DOHH2 (cell line): Measurements from ENCODE around the gene TMEM259.

Source experiments
- EZH2phosphoT487 ChIP-seq: fragments of 200-600 bp; sonication (generic); IDR thresholded peaks from 2 replicates; pipeline ENCODE4 v1.6.1; 2017; ENCODE audit warnings: borderline replicate concordance, mild to moderate bottlenecking, antibody characterized with exemption, low read length, moderate library complexity, mixed read lengths
- TF ChIP-seq, protein P1 (sequence below): fragments of 200-600 bp; sonication (generic); IDR thresholded peaks from one replicate; pipeline ENCODE4 v1.5.1; 2014; ENCODE audit warnings: antibody characterized with exemption, mild to moderate bottlenecking, low read depth, low read length; ENCODE audit not compliant: poor library complexity, severe bottlenecking

DNA sequence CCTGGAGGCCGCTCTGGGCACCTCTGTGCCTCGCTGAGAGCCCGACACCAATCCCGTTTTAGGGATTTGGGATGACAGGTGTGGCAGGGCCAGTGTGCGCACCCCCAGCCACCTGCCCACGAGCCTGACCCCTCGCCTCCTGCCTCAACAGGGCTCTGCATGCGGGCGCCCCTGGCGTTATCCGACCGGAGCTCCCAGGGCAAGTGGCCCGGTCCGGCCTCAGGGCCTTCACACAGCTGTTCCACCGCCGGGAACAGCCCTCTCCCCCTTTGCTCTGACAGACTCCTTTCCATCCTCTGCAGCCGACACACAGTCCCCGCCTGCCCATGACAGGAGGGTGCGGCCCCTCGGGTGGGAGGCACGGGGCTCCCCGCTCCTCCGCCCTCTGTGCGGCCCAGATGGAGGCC is 43.9 kb downstream of the TMEM259 start:
- TF ChIP-seq, protein P1, sequence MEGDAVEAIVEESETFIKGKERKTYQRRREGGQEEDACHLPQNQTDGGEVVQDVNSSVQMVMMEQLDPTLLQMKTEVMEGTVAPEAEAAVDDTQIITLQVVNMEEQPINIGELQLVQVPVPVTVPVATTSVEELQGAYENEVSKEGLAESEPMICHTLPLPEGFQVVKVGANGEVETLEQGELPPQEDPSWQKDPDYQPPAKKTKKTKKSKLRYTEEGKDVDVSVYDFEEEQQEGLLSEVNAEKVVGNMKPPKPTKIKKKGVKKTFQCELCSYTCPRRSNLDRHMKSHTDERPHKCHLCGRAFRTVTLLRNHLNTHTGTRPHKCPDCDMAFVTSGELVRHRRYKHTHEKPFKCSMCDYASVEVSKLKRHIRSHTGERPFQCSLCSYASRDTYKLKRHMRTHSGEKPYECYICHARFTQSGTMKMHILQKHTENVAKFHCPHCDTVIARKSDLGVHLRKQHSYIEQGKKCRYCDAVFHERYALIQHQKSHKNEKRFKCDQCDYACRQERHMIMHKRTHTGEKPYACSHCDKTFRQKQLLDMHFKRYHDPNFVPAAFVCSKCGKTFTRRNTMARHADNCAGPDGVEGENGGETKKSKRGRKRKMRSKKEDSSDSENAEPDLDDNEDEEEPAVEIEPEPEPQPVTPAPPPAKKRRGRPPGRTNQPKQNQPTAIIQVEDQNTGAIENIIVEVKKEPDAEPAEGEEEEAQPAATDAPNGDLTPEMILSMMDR, result no peak
- TF ChIP-seq EZH2phosphoT487, result no peak
